HG02763 (cell line): ENCODE data around the gene SLC6A6.

Source experiments
- ATAC-seq: cut with Tn5 transposase; IDR thresholded peaks from one replicate; pipeline ENCODE4 v1.9.1; 2021; ENCODE audit warnings: mild to moderate bottlenecking, moderate library complexity; ENCODE audit not compliant: unreplicated experiment

SLC6A6 gene

DNA sequence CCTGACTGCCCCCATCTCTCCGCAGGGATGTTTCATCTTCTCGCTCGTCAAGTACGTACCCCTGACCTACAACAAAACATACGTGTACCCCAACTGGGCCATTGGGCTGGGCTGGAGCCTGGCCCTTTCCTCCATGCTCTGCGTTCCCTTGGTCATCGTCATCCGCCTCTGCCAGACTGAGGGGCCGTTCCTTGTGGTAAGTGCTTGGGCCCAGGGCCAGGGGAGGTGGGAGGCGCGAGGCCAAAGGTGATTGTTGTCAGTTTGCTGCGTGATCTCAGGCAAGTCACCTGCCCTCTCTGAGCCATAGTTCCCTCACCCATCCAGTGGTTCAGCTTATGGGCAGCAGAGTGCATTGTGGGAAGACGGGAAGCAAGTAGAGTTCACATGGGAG is 79.2 kb downstream of the SLC6A6 start:
- ATAC-seq = no peak

DNA sequence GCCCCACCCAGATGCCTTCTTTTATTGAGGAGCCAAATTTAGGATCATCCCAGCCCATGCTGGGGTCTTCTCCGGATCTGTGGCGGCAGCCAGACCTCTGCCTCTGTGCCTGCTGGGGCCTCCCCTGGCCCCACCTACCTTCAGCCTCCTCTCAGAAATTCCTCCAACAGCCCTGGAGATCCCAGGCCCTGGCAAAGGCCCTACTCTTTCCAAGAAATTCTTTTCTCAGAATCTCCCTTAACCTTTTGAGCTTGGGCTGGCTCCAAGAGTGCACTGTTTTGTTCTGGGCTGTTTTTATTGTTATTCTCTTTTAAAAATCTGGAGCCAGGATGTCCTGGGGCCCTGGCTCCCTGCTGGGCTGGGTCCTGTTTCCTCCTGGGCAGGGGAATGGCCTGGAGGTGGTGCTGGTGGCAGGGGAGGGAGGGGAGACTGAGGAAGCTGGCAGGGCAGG is 79.9 kb downstream of the SLC6A6 start:
- ATAC-seq = no peak

DNA sequence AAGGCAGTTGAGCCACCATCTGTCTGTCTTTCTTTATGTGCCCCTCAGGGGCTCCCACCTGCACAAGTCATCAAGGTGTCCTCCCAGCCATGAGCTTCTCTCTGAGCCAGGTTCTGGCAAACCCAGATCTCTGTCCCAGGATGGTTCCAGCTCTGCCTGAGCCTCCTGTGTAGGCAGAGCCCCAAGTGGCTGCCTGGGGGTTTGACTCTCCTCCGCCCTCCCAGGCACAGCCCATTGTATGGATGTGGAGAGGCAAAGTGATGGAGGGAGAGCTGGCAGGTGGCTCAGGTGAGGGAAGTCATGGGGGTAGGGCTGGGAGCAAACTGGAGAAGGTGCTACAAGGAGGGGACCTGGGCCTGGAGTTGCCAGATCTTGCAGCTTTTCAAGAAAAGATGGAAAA is 80.9 kb downstream of the SLC6A6 start:
- ATAC-seq = no peak

DNA sequence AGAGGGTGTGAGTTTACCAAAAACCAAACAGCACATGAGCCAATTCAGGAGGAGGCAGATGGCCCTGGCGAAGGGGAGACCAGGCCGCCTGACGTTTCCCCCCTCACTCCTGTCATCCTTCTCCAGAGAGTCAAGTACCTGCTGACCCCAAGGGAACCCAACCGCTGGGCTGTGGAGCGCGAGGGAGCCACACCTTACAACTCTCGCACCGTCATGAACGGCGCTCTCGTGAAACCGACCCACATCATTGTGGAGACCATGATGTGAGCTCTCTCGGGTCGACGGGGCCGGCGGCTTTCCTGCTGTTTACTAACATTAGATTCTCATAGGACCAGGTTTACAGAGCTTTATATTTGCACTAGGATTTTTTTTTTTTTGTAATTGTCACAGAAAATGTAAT is 82.3 kb downstream of the SLC6A6 start:
- ATAC-seq = no peak

DNA sequence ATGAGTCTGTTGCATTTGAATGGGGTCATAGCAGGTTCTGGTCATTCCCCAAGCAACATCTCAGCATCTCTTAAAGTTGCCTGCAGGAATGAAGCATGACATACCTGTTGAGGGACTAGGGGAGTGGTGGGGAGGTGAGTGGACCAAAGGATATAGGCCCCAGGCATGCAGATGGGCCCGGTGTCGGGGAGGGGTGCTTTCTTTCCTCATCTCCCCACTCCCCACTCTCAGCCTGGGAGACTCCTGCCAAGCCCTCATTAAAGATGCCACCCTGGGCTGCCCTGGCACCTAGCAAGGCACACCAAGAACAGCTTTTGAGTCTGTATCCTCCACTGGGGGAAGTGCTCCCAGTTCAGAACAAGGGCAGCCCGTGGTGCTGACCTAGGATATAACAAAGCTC is 83.6 kb downstream of the SLC6A6 start:
- no peak for ATAC-seq

DNA sequence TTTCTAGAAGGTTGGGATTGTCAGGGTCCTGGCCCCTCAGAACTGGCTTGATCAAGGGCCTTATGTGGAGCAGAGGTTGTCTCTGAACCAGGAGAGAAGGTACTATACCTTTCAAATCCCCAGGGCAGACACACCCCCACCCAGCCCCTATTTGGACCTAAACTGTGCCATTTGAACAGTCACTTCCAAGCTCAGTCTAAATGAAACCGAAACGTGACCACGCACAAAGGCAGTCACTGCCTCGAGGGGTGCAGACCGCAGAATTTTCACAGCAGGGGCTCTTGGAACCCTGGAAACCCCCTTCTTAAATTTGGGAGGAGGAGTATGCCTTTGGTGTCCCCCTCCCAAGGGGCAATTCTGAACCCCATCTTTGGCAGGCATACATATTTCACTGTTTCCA is 84.1 kb downstream of the SLC6A6 start:
- ATAC-seq = no peak

DNA sequence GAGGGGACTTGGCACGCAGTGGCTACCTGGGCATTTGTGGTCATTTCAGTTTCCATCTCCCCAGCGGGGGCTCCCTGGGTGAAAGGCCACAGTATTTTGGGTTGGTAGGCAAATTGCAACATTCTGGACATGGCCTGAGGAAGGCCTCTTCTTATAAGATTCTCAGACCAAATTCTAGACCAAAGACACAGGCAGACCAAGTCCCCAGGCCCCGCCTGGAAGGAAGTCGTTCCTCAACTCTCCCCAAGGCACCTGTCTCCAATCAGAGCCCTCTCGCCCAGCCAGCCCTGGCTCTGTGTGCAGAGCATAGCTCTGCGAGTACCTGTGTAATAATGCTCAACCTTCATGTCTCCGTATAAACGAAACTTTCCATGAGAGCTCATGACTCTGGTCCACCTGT is 84.7 kb downstream of the SLC6A6 start:
- no peak for ATAC-seq

DNA sequence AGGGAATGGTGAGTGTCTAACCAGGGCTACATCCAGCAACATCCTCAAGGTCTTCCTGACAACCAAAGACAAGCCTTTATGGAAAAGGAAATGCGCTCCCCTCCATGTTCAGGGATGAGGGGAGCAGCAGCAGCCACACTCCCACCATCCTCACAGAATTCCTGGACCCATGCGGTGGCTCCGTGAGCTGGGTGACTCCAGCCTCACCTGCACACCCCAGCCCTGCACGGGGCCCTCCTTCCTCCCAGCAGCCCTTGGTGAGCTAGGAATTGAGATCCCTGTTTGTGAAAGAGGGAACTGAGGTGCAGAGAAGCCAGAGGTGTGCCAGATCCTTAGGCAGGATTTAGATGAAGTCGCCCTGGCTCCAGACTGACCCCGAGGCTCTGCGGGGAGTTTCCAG is 85.4 kb downstream of the SLC6A6 start:
- ATAC-seq = no peak

DNA sequence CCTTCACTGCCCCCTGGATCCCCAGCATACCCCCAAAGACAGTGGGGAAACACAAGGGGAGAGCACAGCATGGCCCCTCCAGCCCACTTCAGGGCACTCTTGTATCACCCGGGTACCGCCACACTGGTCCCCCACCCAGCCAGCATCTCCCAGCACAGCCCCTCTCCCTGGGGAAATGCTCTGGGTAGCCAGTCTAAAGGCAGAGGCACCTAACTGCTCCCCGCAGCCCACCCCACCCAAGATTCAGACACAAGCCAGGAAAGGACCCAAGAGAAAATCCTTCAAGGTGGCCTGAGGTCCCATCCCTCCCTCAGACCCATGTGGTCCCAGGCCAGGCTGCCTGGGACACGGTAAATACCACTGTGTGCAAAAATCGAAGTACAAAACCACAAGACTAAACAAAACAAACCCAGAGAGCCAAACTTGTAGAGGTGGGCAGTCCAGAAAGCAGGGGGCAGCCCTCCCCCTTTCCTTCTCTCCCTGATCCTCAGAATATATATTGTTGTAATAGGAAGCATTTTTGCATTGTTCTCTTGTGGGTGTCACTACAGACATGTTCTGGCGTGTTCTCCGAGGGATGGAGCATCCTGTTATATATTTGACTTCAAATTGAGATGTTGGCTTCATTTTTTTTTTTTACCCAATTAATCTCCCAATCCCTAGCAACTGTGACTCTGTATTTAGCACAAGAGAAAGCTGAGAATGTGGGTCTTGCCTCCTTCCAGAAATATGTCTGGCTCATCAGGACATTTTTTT is 86.1 kb downstream of the SLC6A6 start:
- ATAC-seq = no peak

DNA sequence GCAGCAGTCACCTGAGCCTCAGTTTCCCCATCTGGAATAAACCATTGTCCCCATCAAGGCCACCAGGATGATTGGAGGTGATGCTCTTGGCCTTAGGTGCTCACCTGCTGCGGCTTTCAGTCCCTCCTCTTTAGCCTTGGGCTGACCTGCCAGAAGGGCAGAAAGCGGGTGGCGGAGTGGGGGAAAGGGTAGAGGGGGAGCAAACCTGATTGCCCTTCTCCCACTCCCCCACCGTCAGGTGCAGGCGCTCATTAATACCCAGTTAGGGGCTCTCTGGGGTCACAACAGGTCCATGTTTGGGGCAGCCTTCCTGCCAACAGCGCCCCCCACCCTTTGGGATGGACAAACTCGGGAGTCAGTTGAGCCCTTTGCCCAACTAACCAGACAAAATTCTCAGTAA is 87.2 kb downstream of the SLC6A6 start:
- no peak for ATAC-seq

DNA sequence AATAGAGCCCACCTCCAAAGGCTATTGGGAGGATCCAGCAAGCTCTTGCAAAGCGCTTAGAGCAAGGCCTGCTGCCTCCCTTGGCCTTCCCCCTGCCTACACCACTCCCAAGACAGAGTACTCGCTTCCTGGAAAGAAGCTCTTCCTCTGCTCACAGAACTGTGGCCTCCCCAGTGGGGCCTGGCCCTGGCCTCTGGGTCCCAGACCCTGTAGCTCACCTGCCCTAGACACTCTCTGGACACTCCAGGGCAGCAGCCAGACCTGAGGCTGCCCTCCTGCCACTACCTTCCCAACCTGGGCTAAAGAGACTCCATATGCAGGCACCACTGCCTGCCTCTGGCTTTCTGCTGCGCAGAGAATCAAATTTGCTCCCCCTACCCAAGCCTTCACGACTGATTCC is 87.8 kb downstream of the SLC6A6 start:
- no peak for ATAC-seq

DNA sequence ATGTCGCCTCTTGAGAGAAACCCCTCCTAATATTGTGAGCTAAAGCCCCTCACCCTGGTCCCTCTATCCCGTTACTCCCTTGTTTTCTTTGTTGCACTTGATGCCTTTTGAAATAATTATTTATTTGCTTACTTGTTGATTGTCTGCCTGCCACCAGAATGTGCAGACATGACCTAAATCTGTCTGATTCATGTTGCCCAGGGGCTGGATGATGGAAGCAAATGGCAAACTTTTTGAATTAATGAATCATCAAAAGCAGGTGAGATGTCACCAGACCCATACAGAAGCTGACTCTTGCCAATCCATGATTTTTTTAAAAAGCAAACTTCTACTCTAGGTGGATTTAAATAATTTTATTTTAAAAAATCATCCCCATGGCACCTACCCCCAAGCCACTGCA is 88.4 kb downstream of the SLC6A6 start:
- ATAC-seq = no peak

DNA sequence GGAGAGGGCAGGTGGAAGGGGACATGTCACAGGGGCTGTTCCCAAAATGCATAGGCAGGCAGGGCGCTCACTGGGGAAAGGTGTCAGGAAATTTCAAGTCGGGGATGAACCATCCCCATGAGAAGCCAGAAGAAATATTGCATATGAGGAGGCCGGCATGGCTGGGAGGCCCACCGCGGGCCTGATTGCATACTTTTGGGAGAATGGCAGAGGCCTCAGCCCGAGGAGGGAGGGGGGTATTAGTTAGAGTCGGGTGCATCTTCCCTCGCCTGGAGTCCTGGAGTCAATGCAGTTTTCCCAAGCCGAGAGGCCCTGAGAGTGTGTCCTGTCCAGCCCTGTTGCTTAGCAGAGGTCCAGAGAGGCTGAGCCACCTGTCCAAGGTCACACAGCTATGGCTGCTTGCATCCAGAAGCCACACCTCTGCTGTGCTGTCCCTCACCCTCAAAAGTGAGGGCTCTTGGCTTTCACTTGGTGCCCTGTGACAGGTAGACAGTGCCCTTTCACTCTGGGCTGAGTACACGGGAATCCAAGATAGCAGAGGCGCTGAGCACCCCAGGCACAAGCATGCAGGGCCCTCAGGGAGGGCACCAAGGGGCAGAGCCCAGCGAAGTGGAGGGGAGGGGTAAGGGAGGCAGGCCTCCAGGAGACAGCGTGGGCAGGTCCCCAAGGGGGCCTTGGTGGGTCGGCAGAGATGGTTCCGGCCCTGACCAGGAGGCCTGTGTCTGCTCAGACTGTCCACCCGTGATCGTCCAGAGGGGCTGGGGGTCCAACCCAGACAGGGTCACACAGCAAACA is 89.2 kb downstream of the SLC6A6 start:
- ATAC-seq = no peak

DNA sequence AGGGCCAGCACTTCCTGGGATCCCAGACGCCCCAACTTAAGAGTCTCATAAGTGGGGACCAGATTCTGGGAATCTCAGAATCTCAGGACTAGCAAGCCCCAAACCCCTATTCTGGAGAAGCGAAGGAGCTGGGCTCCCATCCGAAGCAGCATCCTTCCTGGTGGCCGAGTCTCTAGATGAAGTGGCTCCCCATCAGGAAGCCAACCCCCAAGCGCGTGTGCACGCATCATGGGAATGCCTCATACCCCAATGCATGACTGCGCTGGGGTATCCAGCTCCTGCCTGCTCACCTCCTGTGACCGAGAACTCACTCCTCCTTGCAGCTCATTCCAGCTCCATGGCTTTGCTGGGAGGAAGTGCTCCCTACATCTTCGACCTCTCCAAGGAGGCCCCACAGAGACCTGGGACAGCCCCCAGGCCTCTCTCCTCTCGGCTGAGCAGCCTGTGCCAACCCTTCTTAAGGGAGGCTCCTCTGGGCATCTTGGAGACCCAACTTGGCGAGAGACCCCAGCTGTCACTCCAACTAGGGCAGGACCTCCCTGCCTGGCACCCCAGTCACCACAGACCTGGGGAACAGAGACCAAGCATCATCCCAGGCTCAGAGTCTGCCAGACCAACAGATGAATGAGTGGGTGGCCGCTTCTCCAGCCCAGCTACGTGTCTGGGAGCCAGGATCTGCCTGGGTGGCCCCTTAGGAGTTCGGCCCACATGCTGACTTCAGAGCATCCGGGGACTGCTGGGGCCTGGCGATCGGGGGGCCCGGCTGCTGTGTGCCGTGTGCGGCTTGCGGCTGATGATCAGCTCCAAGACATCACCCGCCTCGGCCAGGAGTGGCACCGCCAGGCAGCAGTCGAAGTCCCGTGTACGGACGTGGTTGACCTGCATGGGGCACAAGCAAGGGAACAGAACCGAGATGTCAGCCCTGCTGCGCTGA is 90.8 kb downstream of the SLC6A6 start:
- no peak for ATAC-seq

DNA sequence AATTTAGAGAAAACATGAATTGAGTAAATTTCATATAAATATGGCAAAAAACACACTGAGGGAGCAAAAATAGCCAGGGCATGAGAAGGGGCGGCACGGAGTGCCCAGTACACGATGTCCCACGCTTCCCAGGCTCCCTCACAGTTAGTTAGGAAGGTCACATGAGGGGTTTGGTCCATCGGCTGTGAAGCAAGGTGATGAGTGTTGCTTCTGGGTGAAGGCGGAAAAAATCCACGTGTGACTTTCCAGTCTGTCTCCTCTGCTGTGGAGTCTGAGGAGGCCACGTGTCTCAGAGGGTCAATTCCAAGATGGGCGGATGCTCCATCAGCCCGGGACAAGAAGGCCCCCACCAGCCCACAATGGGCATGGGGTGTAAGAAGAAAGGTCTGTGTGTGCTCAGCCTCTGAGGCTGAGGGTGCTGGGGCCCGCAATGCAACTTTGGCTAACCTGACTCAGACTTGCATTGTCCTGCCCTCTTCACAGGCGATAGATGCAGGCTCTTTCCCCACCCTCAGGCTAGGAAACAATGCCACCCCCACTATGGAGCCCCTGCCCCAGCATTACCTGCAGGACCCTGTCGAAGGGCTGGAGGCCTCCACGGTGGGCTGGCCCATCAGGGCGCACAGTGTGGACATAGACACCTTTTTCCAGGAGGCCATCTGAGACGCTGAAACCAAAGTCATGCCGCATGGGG is 92.0 kb downstream of the SLC6A6 start:
- ATAC-seq = no peak

DNA sequence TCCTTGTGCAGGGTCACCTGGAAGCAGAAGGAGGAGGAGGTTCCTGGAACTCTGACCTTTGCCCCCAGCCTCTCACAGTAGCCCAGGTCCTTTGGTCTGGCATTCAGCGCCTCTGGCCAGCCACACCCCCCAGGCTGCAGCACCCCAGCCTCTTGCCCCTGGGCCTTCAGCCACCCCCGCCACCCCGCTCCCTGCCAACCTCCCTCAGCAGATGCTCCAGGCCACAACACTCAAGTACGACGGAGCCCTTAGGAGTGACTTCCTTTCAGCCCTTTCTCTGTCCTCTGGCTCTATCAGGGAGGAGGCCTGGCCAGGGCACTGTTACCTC is 92.5 kb downstream of the SLC6A6 start:
- no peak for ATAC-seq

DNA sequence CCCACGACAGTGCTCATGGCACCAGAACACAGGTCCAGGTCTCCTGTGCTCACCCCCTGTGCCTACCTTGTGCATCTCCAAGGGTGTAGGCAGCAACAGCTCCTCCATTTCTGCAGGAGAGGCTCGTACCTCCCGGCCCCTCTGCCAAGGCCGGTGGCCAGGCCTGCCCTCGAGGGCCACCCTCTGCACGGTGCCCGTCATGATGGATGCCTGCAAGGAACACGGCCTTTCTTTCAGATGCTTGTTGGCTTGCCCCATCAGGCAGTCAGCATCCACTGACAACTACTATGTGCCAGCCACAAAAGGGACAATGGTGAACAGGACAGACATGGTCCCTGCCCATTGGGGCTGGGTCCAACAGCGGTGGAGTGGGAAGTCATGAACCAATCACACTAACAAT is 93.9 kb downstream of the SLC6A6 start:
- ATAC-seq = no peak

DNA sequence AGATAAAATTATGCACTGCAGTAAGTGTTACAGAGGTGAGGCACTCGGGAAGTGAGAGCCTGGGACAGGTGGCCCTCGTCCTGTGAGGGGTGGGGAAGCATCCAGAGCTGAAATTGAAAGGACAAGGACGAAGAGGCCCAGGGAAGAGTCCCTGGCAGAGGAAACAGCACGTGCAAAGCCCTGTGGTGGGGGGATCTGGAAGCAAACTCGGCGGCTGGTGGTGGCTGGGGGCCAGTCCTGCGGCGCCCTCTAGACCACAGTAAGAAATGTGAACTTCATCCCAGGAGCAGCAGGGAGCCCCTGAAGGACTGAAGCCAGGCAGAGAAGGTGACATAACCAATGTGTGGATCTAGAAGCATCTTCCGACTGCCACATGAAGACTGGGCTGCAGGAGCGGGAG is 94.9 kb downstream of the SLC6A6 start:
- no peak for ATAC-seq

DNA sequence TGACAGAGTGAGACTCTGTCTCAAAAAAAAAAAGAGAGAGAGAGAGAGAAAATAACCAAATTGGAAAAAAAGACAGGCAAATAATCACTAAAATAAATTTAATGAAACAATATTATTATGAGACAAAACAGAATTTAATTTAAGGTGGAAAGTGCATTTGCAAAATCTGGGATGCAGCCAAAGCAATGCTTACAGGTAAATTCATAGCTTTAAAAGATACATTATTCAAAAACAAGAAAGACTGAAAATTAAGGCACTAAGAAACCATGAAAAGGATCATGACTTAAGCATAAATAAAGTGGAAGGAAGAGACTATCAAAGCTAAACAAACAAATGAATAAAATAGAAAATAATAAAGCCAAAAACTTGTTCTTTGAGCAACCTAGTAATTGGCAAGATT is 100.1 kb downstream of the SLC6A6 start:
- no peak for ATAC-seq

DNA sequence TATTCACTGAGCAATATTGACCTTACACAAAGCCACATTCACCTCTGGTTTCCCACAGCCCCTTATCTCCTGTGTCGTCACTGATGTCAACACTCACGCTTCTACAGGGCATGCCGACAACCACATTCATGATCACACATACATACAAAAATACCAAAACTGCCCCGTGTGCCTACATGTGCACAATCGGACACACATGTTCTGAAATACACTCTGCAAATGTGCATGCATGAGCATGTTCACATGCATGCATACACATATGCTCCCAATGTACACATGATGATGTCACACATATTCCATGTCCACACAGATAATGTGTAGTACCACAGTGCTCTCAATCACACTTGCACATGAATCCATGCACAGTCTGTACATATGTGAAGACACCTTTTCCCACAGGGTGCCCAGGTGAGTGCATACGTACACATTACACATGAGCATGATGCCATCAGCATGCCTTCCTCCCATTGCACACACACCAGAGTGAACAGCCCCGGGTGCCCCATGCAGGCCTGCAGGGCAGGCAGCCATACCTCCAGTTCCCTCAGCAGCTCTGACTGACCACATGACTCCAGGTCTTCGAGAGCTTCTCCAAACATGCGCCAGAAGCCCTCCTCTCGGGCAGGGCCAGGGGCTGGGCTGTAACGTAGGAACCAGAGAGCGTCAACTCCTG is 100.8 kb downstream of the SLC6A6 start:
- ATAC-seq = no peak
